NOMO-1 treated with dmso at 0.1 percent for 144 hours (cell line): ENCODE results near the gene ERC1.

ENCODE experiments used
- DNase-seq: peaks from one replicate; lab custom pipeline; 2025; ENCODE audit not compliant: unreplicated experiment; lab: John Stamatoyannopoulos, UW

The ERC1 gene

DNA sequence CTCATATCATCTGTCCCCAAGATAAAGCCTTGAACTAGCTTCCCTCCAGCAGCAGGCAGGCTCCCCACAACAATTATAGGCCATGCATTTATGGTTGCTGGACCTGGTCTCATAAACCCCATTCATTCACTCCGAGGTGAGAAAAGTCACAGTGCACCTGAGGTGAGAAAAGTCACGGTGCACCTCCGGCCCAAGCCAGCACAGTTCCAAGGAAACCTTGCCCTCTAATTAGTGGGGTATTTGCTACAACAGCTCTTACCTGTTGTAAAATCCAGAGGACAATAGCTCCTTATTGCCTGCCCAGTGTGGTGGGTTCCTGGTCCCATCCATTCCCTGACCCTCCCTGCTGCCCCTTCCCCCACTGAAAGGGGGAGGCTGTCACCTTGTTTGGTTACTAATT, 537.8 kb downstream of the ERC1 start:
- DNase-seq, result no peak

DNA sequence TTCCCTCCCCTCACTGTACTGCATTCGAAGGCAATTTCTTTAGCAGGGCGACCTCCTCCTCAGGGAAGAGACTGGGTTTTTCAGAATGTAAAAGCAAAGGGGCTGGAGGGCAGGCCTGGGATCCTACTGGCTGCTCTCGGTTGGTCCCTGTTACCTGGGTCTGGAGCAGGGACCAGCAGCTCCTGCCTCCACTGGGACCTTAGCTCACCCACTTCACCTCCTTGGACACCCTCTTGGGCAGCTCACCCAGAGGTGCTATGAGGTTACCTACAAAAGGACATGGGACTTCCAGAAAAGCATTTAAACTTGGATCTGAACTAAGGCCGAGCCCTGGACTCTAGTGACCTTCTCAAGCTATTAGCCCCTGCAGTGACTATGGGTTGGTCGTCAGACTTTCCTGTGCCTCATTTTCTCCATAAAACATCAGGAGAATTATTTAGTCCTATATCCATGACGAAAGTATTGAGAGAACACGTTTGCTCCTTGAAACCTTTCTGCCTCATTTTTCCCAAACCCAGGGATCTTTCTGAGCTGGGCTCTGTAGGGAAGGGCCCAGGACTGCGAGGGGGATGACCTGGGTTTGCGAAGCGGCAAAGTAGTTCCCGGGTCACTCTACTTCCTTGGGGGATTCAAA, 538.3 kb downstream of the ERC1 start:
- DNase-seq, result no peak

DNA sequence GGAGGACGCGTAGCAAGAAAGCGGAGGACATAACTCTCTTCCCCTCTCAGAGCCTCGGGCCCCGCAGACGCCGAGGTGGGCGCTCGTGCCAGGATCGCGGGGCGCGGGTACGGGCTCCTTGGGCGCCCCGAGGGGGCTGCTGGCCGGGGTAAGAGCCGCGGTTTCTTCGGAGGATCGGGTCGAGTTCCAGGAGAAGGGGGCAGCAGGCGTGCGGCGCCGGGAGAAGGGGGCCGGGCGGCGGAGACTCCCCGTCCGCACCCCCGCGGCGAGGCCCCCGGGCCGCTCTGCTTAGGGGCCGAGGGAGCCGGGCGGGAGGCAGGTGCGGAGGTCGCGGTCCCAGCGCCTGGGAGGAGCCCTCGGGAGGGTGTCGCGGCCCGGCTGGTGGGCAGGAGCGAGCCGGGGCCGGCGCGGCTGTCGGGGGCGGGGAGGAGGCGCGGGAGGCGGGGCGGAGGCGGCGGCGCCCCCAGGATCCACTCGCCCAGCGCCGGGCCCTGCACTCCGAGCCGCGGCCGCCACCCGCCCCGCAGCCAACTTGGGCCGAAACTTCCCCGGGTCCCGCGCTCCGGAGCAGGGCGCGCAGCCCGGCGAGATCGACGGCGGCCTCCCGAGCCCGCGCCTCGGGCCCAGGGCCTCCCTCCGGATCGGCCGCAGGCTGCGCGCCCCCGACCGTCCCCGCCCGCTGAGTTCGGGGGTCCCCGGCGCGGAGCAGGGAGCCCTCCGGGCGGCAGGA, 539.0 kb downstream of the ERC1 start:
- DNase-seq, result no peak

DNA sequence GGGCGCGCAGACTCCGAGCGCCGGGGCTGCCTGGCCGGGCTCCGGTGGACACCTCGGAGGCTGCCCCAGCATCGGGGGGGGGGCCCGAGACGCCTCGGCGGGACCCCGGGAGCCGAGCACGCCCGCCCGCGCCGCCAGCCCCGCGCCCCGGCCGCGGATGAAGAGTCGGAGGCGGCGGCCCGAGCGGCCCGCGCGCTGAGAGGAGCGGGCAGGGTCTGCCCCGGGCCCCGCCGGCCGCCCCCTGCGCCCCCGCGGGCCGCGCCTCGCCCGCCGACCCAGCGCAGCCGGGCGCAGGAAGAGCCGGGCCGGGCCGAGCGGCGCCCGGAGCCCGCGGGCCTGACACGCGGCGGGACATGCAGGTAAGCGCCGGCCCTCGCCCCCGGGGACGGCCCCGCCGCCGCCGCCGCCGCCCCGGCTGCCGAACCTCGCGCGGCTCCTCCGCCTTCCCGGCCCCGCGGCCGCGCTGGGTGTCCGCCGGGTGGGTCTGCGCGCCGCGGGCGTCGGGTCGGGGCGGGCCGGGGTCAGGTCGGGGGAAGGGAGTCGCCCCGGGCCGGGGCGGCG, 539.6 kb downstream of the ERC1 start:
- DNase-seq, result no peak

DNA sequence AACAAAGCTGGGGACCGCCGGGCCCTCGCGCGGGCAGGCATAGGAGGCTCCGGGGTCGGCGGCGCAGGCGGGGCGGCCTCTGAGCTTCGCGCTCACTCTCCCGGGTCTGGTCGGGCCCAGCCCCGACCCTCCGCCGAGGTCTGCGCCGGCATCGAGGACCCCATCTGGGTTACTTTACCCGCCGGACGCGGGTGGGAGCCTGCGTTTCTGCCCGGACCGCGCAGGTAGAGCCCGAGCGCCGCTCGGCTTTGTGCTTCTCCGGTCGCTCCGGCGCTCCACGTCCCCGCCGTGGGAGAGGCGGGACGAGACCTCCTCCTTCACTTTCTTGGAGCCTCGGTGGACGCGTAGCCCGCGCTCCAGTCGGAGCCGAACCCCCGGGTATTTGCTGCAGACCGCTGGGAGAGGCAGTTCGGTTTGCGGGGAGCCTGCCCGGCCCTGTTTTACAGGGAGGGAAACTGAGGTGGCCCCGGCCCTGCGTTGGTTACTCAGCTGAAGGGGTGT, 540.2 kb downstream of the ERC1 start:
- DNase-seq, result no peak

DNA sequence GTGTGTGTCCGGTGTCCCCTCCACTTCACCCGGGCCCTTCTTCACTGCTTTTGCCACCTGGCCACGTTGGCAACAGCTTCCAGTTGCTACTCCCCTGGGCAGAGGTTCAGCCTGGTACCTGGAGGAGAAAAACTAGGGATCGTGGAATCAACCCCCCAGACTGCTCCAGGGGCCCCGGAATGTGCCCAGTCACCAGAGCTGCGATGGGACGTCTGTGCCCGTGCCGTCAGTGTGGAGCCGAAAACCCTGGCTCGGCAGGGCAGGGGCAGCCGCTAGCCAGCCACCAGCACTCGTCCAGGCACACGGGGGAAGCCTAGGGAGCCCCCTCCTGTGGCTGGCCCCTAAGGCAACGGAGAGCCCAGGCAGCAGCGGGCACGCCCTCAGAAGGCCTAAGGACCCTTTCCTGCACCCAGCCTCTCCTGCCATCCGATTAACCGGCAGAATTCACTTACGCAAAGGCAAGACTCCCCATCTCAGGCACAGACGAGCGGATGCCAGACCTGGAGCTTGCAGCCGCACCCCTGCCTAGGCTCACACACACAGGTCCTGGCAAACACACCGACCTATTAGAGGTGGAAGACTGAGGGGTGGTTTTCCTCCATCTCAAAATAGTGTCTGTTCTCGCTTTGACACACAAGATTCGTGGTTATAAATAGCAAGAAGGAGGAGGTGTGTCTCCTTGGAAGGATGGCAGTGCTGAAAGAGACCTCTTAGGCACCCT, 540.8 kb downstream of the ERC1 start:
- DNase-seq, result no peak

DNA sequence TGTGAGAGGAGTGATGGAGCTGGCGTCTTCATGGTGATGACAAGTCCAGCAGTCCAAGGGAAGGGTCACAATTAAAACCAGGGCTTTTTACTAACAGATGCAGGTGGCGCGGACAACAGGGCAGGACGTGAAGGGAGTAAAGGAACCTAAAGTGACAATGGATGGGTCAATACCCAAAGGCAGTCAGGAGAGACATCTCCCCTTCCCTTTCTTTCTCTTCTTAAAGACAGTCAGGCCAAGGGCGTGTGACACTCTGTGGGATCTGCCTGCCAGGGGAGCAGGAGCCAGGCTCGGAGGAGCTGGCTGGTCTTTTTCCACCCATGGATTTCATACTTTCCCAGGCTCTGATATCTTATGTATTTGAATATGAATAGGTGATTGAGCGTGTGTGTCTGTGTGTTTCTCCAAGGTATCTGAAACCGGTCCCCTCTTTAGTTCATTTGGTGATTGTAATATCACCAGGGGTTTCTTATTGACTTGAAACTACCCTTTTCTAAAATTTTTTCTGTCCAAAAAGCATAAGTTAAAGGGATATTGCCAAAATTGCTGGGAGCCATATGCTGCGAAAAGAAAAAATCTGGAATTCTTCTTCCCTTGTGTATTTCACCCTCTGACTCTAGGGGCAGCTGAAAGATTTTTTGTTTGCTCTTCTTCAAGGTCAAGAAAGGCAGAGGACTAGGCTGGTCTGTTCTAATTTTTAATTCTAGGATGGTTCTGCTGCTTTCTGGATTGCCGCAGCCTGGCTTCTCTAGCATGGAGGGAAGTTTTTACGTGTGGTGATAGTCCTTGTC, 541.5 kb downstream of the ERC1 start:
- no peak for DNase-seq

DNA sequence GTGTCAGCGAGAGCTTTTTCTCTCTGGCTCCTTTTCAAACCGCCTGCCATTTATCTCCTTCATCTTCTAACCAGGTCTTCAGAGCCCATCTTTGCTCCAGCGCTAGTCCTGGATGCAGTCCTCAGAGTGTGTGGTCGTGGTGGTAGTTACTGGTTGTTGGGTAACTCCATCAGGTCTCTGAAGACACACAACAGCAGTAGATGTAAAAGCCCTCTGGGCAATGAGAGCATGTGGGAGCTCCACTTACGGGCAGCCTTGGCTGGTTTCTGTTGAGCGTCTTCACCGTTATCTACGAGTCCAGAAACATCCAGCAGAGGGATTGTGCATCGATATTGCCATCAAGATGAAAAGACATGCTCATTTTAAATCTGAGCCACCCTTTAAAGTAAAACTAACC, 542.2 kb downstream of the ERC1 start:
- DNase-seq, result no peak

DNA sequence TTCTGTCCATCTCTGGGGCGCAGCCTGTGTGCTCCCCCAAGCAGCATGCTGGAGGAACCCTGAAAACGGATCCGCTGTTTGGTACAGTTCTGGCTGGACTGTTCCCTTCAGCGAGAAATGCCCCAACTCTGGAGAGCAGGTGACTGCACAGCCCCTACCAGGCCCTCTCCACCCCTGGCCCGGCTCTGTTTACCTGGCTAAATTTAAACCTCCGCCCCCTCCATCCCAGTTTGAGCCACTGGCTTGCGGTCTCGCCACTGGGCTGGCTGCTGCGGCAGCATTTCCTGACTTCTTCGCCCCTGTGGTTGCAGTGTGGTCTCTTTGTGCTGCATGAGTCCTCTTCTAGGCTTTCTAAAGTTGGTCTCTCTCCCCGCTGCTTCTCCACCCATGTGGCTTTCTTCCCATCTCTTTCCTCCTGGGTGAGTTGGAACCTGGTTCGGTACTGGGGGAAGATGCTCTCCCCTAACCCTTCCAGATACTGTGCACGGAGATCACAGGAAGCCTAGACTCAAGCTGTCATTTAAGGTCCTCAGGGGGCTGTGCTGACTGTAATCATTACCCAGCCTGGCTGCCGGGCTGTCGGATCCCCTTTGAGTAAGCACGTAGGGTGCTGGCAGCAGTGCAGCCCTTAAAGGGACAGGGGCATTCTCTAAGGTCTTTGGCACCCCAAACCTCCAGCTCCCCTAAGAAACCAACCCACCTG, 542.7 kb downstream of the ERC1 start:
- no peak for DNase-seq

DNA sequence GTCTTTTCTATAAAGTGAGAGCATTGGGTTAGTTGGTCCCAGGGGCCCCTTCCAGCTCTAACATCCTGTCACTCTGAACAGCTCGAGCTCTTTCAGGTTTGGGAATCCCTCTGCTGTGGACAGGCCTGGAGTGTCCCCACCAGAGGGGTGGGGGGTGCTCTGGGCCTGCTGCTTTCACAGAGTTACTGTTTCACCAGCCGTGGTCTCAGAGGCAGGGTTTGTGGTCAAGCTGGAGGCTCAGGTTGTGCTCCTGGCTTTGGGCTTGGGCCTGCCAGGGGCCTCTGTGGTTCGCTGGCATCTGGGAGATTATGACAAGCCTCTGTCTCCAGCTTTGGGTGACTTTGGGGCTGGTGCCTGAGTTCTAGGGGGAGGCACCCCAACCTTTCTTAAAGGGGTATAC, 543.7 kb downstream of the ERC1 start:
- no peak for DNase-seq

DNA sequence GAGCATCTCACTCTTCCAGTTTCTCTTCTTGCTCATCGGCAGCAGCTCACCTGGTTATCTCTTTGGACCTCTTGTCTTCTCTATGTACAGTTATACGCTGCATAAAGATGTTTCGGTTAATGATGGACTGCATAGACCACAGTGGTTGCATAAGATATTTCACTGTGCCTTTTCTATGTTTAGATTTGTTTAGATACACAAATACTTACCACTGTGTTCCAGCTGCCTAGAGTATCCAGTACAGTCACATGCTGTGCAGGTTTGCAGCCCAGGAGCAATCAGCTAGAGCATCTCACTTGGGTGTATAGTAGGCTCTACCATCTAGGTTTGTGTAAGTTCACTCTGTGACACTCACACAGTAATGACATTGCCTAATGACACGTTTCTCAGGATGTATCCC, 545.8 kb downstream of the ERC1 start:
- DNase-seq, result no peak

DNA sequence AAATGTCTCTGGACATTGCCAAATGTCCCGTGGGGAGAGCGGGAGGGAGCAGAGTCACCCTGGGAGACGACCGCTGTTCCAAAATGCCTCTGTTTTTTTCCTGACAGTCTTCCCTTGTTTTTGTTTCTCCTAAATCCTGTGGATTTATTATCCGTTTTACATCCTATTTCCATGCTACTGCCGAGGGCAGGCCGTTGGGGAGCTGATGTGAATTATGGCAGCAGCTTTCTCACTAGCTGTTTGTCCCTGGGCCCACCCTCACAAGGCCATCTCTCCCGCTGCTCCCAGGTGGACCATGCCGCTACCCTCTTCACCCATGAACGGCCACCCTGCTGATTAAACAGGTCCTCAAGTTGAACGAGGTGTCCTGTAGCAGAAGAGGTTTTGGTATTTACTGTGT, 548.1 kb downstream of the ERC1 start:
- DNase-seq, result no peak

DNA sequence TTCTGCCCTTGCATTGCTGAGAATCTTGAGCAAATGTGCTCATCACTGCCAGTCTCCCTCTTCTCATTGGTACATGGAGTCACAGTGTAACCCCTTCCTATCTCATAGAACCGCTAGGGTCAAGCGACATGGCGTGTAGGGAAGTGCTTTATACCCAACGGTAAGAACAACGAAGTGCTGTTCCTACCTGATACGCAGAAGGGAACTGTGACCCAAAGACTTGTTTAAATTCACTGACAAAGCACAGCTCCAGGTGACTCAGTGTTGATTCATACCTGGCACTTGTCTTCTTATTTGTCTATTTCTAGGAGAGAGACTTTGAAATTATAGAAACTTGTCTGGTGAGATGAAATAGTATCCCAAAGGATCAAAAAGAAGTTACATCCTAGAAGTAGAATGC, 549.7 kb downstream of the ERC1 start:
- no peak for DNase-seq

DNA sequence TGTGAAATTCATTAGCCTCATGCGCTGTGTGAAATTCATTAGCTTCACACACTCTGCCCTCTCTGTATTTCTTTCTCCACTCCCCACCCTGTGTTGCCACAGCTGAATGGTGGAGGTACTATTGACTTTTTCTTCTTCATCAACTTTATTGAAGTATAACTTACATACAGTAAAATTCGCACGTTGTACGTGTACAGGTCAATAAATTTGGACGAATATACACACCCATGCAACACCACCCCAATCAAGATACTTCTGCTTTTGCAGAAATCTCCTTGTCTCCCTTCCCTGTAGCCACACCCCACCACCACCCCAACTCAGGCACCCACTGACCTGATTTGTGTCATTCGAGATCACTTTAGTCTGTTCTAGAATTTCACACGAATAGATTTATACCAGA, 551.6 kb downstream of the ERC1 start:
- DNase-seq, result no peak

DNA sequence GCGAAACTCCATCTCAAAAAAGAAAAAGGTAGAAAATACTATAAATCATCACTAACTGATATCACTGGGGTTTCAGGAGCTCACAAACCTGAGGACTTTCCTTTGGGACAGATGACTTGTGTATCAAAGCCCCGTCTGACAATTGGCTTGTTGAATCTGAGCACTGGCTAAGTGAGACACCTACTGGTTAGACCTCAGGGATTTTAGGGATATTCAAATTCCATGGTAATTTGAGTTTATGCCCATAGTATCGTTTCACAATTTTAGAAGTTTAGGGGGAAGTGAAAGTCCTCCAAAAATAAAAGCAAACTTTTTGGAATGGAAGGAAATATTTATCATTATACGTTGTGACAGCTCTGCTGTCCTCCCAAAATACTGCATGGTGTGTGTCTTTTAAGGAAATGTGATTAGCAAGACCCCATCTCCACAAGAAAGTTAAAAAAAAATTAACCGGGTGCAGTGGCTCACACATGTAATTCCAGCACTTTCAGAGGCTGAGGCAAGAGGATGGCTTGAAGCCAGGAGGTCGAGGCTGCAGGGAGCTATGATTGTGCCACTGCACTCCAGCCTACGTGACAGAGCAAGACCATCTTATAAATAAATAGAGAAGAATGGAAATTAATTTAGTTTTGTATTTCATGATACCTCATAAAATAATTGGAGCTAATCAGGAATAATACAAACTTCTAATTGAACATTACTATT, 554.1 kb downstream of the ERC1 start:
- DNase-seq, result peak; percentile 60
